Peyer's patch (tissue), 4 donors: Measurements from ENCODE around the gene CEACAM20. TPM values are rescaled to one million over a fixed set of nuclear protein-coding genes. Genes with fewer than 3 reads are reported as not detected.
A peak's percentile ranks its signal among the peaks of the same experiment; 100 is the strongest.

Experiments
- DNase-seq, 3 donors: peaks; one replicate each; pipeline ENCODE4 v3.0.0-alpha.2; 2017 to 2019
- H3K27ac ChIP-seq, 4 donors: fragments of 200-600 bp; sonication (generic); one replicate each; pipeline ENCODE4 v1.5.1; 2016 to 2019
- H3K27me3 ChIP-seq, 2 donors: fragments of 200-600 bp; sonication (generic); one replicate each; pipeline ENCODE4 v1.5.1; 2019
- H3K36me3 ChIP-seq, 3 donors: fragments of 200-600 bp; sonication (generic); one replicate each; pipeline ENCODE4 v1.5.1; 2016 to 2019
- H3K4me1 ChIP-seq, 4 donors: fragments of 200-600 bp; sonication (generic); one replicate each; pipeline ENCODE4 v1.5.1; 2016 to 2019
- H3K4me3 ChIP-seq, 4 donors: fragments of 200-600 bp; sonication (generic); 1 replicate in 3 of 4; 2 replicates in 1 of 4; pipeline ENCODE4 v1.5.1; 2016 to 2019; ENCODE audit warnings: mild to moderate bottlenecking in 1 of 4
- H3K9me3 ChIP-seq, 4 donors: fragments of 200-600 bp; sonication (generic); one replicate each; pipeline ENCODE4 v1.5.1; 2016 to 2019; ENCODE audit warnings: mild to moderate bottlenecking in 1 of 4
- CTCF ChIP-seq, 6 experiments: fragments of 450-650 bp in 4 of 6; fragments of 200-600 bp in 2 of 6; sonication (generic) in 1 of 6; IDR thresholded peaks; one replicate each; pipeline ENCODE4 v1.5.1; 2017 to 2019; ENCODE audit warnings: antibody characterized with exemption in 6 of 6, mild to moderate bottlenecking in 3 of 6, moderate library complexity in 1 of 6
- POLR2A ChIP-seq, 2 donors: fragments of 450-650 bp; IDR thresholded peaks; one replicate each; pipeline ENCODE4 v1.5.1; 2017; ENCODE audit warnings: antibody characterized with exemption in 2 of 2, mild to moderate bottlenecking in 2 of 2, moderate library complexity in 2 of 2
- total RNA-seq, 4 donors: library from RNA; depleted of rRNA; stranded (reverse); fragments of >200 nt; gene quantifications; one replicate each; pipeline ENCODE4 v1.1.0, GENCODE V29; 2016

Gene CEACAM20
- total RNA-seq, 4 donors from 2014 or later = 5.0 to 490 (median 163) TPM

GRCh38 chr19:44517146-44517545, 12.3 kb downstream of the CEACAM20 start:
- no peak for TF ChIP-seq POLR2A (IDR thresholded peaks at IDR 0.05)
- no peak for TF ChIP-seq CTCF (IDR thresholded peaks at IDR 0.05)
- peaks cover 0 to 5% (median 0%) of the 10 kb centered on the region in 4 donors for H3K9me3 ChIP-seq
- H3K27me3 ChIP-seq = no peaks in the 10 kb centered on the region
- no peaks in the 10 kb centered on the region for H3K4me1 ChIP-seq
- no peak overlapping the region for H3K27ac ChIP-seq
- H3K4me3 ChIP-seq = no peak overlapping the region
- no peak for DNase-seq
- no peaks in the 10 kb centered on the region for H3K36me3 ChIP-seq

GRCh38 chr19:44515907-44516306, 13.6 kb downstream of the CEACAM20 start:
- Histone ChIP-seq H3K4me1 (no peaks in the 10 kb centered on the region), H3K4me3 (no peak overlapping the region), H3K36me3 (no peaks in the 10 kb centered on the region), H3K9me3 (peaks cover 0 to 5% (median 0%) of the 10 kb centered on the region in 4 donors), H3K27me3 (no peaks in the 10 kb centered on the region), H3K27ac (no peak overlapping the region)
- TF ChIP-seq CTCF (IDR thresholded peaks at IDR 0.05) (no peak), POLR2A (IDR thresholded peaks at IDR 0.05) (no peak)
- DNase-seq = no peak

- no peak for DNase-seq
- H3K9me3 ChIP-seq = peaks cover 0 to 1% (median 0%) of the 10 kb centered on the region in 4 donors
- no peaks in the 10 kb centered on the region for H3K36me3 ChIP-seq
- H3K27me3 ChIP-seq = no peaks in the 10 kb centered on the region
- H3K4me1 ChIP-seq = no peaks in the 10 kb centered on the region
- no peak overlapping the region for H3K4me3 ChIP-seq
- TF ChIP-seq POLR2A (IDR thresholded peaks at IDR 0.05) (no peak), CTCF (IDR thresholded peaks at IDR 0.05) (no peak)
- H3K27ac ChIP-seq = no peak overlapping the region
Measured at GRCh38 chr19:44515031-44515430, 14.4 kb downstream of the CEACAM20 start.

GRCh38 chr19:44512326-44513298, 16.9 kb downstream of the CEACAM20 start:
- no peak overlapping the region for H3K27ac ChIP-seq

GRCh38 chr19:44509478-44509877, 20.0 kb downstream of the CEACAM20 start:
- peaks cover 0 to 7% (median 0%) of the 10 kb centered on the region in 3 donors for H3K36me3 ChIP-seq
- peaks cover 0 to 4% (median 0%) of the 10 kb centered on the region in 4 donors for H3K9me3 ChIP-seq
- no peak overlapping the region for H3K4me3 ChIP-seq
- H3K27me3 ChIP-seq = no peaks in the 10 kb centered on the region
- no peaks in the 10 kb centered on the region for H3K4me1 ChIP-seq
- no peak for DNase-seq
- no peak for TF ChIP-seq CTCF (IDR thresholded peaks at IDR 0.05)
- no peak overlapping the region for H3K27ac ChIP-seq

More at GRCh38 chr19:44512326-44513298, 16.9 kb downstream of the CEACAM20 start:
- Histone ChIP-seq H3K9me3 (no peaks in the 10 kb centered on the region), H3K4me3 (no peak overlapping the region), H3K4me1 (no peaks in the 10 kb centered on the region), H3K27me3 (no peaks in the 10 kb centered on the region), H3K36me3 (peaks cover 0 to 7% (median 0%) of the 10 kb centered on the region in 3 donors)
- no peak for TF ChIP-seq POLR2A (IDR thresholded peaks at IDR 0.05)
- TF ChIP-seq CTCF (IDR thresholded peaks at IDR 0.05) = peak in 4 of 6 experiments; percentile 40 to 52 (median 46)
- peak in 2 of 3 donors; percentile 64 to 65 for DNase-seq
